Colonic mucosa (tissue), 4 donors: ENCODE measurements around the gene RALY. TPM values are rescaled to one million over a fixed set of nuclear protein-coding genes. Genes with fewer than 3 reads are reported as not detected.

Experiments
- DNase-seq: peaks from one replicate; pipeline ENCODE4 v3.0.0-alpha.2; 2020
- H3K27ac ChIP-seq: fragments of 200-600 bp; one replicate; pipeline ENCODE4 v1.8.0; 2021
- H3K27me3 ChIP-seq: fragments of 200-600 bp; one replicate; pipeline ENCODE4 v1.8.0; 2021
- H3K36me3 ChIP-seq: fragments of 200-600 bp; one replicate; pipeline ENCODE4 v1.8.0; 2021
- H3K4me1 ChIP-seq: fragments of 200-600 bp; one replicate; pipeline ENCODE4 v1.8.0; 2021; ENCODE audit warnings: mild to moderate bottlenecking
- H3K4me3 ChIP-seq: fragments of 200-600 bp; one replicate; pipeline ENCODE4 v1.8.0; 2021
- H3K9ac ChIP-seq, 2 donors: one replicate each; pipeline ENCODE4 v1.7.0; 2013; ENCODE audit warnings: control low read depth in 2 of 2, low read depth in 2 of 2, low read length in 2 of 2
- H3K9me3 ChIP-seq: fragments of 200-600 bp; one replicate; pipeline ENCODE4 v1.8.0; 2021
- intact Hi-C: fragments of 100-400 bp; cut with DNase I; formaldehyde crosslinking; loops from one replicate; pipeline ENCODE4 v1.14.1; 2022
- total RNA-seq, 2 donors: library from RNA; stranded (reverse); fragmentation: NEBNext Ultra II Directional in 1 of 2; extraction: Animal tissue kit (Norgen Biotek cat#: 25700) in 1 of 2; gene quantifications; one replicate each; pipeline ENCODE4 v1.2.1, GENCODE V29; 2021
- TF ChIP-seq, protein P1 (sequence below): fragments of 200-600 bp; IDR thresholded peaks from one replicate; pipeline ENCODE4 v1.8.0; 2022; ENCODE audit warnings: antibody characterized with exemption, mild to moderate bottlenecking
- donor health status: healthy.
- donor health status: DM: no; HTN: no; CAD: no.
- donor health status: DM: no; HTN: no; CAD: no.

RALY gene
- total RNA-seq, 2 donors from 2014 or later = 196 to 212 TPM

DNA sequence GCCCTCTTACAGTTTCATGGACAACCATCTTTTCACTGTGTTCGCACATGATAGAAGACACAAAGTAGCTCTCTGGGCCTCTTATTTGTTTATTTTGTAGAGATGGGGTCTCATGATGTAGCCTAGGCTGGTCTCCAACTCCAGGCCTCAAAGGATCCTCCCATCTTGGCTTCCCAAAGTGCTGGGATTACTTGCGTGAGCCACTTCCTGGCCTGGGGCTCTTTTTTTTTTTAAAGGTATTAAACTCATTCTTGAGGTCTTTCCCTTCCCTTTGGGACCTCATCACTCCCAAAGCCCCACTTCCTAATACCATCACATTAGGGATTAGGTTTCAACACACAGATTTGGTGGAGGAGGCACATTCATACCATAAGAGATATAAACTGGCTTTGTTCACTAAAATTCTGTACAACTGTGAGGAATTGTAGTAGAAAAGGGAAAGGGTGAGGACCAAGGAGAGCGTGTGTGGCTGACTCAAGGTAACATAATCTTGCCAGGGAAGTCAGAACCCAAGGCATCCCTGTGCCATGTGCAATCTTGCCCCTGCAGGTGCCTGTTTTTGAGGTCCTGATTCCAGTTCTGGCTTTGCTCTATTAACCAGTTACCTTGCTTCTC lies 72.9 kb downstream of the RALY start:
- Histone ChIP-seq H3K27me3 (no peaks in the 10 kb centered on the region), H3K36me3 (no peaks in the 10 kb centered on the region), H3K9me3 (no peaks in the 10 kb centered on the region), H3K9ac (no peak overlapping the region), H3K4me3 (no peak overlapping the region), H3K27ac (no peak overlapping the region), H3K4me1 (no peaks in the 10 kb centered on the region)
- intact Hi-C loops = loop anchor here (5.0 to 10.0 kb wide), 2 partner anchors 72 to 199 kb away; partner anchors contain the start of gene RALY
- TF ChIP-seq, protein P1, sequence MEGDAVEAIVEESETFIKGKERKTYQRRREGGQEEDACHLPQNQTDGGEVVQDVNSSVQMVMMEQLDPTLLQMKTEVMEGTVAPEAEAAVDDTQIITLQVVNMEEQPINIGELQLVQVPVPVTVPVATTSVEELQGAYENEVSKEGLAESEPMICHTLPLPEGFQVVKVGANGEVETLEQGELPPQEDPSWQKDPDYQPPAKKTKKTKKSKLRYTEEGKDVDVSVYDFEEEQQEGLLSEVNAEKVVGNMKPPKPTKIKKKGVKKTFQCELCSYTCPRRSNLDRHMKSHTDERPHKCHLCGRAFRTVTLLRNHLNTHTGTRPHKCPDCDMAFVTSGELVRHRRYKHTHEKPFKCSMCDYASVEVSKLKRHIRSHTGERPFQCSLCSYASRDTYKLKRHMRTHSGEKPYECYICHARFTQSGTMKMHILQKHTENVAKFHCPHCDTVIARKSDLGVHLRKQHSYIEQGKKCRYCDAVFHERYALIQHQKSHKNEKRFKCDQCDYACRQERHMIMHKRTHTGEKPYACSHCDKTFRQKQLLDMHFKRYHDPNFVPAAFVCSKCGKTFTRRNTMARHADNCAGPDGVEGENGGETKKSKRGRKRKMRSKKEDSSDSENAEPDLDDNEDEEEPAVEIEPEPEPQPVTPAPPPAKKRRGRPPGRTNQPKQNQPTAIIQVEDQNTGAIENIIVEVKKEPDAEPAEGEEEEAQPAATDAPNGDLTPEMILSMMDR = no peak
- no peak for DNase-seq

DNA sequence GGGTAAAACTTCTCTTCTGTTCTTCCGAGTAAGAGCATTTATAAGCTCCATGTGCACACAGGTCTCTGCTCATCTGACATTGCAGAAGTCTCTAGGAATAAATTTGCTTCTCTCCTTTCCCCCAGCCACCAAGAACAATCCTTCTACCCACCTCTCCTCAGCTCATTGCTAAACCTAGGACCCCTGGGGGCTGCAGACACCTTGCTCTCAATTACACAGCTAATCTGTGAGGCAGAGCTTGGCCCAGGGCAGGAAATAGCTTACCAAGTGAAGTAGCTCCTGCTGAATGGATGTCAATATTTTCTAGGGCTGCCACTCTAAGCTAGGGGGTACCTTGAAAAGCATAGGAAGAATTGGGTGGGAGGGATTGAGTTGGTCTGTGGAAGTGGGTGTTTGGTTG lies 74.3 kb downstream of the RALY start:
- Histone ChIP-seq H3K4me1 (no peaks in the 10 kb centered on the region), H3K27me3 (no peaks in the 10 kb centered on the region), H3K4me3 (no peak overlapping the region), H3K9ac (no peak overlapping the region), H3K36me3 (peaks cover 5% of the 10 kb centered on the region), H3K27ac (no peak overlapping the region), H3K9me3 (no peaks in the 10 kb centered on the region)
- intact Hi-C loops = loop anchor here (5.0 to 10.0 kb wide), 2 partner anchors 73 to 201 kb away; partner anchors contain the start of gene RALY
- DNase-seq = no peak
- TF ChIP-seq, protein P1 = no peak

DNA sequence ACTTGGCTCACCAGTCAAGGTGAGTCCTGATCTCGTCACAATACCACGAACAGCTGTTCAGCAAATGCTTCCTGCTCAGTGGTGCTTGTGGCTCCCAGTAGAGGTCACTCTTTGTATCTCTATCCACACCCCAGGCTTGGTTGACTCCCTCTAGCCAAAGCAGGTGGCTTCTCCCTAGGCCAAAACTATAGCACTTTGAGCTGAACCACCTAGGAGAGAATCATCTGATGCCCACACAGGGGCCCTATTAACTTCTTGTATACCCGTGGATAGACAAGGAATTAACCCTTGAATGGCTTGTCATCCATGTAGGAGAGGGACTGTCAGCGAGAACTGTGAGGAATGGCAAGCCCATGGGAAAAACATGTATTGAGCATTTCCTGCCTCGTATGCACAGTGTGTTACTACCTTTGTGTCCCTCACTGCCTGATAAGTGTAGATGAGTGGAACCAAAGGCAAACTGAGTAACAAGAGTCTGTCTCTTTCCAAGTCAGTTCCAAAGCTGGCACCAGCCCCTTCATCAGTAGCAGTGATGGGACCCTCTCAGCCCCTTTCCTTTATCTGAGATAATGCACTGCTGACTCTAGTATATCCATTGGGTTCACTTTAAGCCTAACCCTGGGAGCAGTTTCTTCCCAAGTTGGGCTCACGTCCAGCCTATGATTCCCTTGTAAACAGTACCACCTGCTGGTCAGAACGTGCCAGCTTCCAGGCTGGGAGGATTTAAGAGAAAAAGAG lies 75.8 kb downstream of the RALY start:
- DNase-seq = peak; percentile 81
- H3K4me3 ChIP-seq = no peak overlapping the region
- no peak overlapping the region for H3K9ac ChIP-seq
- no peaks in the 10 kb centered on the region for H3K9me3 ChIP-seq
- TF ChIP-seq, protein P1 = peak; percentile 76
- H3K4me1 ChIP-seq = no peaks in the 10 kb centered on the region
- peak overlapping the region; percentile 16 for H3K27ac ChIP-seq
- H3K27me3 ChIP-seq = no peaks in the 10 kb centered on the region
- intact Hi-C loops = loop anchor here (5.0 to 10.0 kb wide), 4 partner anchors 55 to 202 kb away; partner anchors contain the start of gene RALY
- H3K36me3 ChIP-seq = peaks cover 5% of the 10 kb centered on the region

DNA sequence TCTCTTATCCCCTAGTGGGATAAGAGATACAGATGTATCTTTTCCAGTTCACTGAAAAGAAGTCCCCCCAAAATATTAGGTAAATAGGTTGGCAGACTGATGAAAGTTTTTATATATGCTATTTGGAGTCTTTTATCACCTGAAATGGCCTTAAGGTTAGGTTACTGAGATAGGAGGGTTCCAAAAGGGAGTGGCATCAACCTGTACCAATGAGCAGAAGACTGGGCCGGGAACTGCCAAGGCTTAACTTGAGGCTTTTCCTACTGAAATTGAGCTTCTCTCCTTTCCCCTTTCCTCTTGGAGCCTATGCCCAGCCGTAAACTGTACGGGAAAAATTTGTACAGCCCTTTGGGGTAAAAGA lies 76.3 kb downstream of the RALY start:
- H3K9me3 ChIP-seq = no peaks in the 10 kb centered on the region
- H3K9ac ChIP-seq = no peak overlapping the region
- TF ChIP-seq, protein P1 = no peak
- H3K27ac ChIP-seq = no peak overlapping the region
- no peak overlapping the region for H3K4me3 ChIP-seq
- intact Hi-C loops = loop anchor here (5.0 to 10.0 kb wide), 2 partner anchors 55 to 138 kb away; no protein-coding TSS in a partner anchor
- no peaks in the 10 kb centered on the region for H3K4me1 ChIP-seq
- H3K36me3 ChIP-seq = peaks cover 5% of the 10 kb centered on the region
- no peak for DNase-seq
- H3K27me3 ChIP-seq = no peaks in the 10 kb centered on the region

DNA sequence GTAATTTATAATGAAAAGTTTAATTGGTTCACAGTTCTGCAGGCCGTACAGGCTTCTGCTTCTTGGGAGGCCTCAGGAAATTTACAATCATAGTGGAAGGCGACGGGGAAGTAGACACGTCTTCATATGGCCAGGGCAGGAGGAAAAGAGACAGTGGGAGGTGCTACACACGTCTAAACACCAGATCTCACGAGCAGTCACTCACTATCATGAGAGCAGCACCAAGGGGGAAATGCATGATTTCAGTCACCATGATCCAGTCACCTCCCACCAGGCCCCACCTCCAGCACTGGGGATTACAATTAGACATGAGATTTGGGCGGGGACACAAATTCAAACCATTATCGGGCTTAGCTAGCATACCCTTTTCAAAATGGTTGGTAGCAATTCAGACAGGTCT lies 77.1 kb downstream of the RALY start:
- TF ChIP-seq, protein P1 = no peak
- Histone ChIP-seq H3K4me3 (no peak overlapping the region), H3K27me3 (no peaks in the 10 kb centered on the region), H3K27ac (no peak overlapping the region), H3K4me1 (no peaks in the 10 kb centered on the region), H3K36me3 (peaks cover 5% of the 10 kb centered on the region), H3K9me3 (no peaks in the 10 kb centered on the region), H3K9ac (no peak overlapping the region)
- DNase-seq = no peak
- intact Hi-C loops = loop anchor here (5.0 to 10.0 kb wide), 2 partner anchors 54 to 139 kb away; no protein-coding TSS in a partner anchor
